ENCODE results near the gene ACKR1. TPM values are rescaled to one million over a fixed set of nuclear protein-coding genes. Genes with fewer than 3 reads are reported as not detected.

The ACKR1 gene
- 0.17 TPM in 1 of 2 replicates, not detected in the other for total RNA-seq

- no peak for DNase-seq
Observed at GRCh38 chr1:159204161-159205141, at the start of gene ACKR1. ACKR1 (plus strand) TSS chr1:159204875; CDS start chr1:159204960, 85 bp downstream.

- peak; percentile 90 for DNase-seq
Observed at GRCh38 chr1:159161001-159161718, 43.5 kb upstream of the ACKR1 start.

- DNase-seq = no peak
Observed at GRCh38 chr1:159161719-159162026, 43.0 kb upstream of the ACKR1 start.

GRCh38 chr1:159162516-159163265, 42.0 kb upstream of the ACKR1 start:
- DNase-seq = no peak

- no peak for DNase-seq
Observed at GRCh38 chr1:159163614-159164228, 41.0 kb upstream of the ACKR1 start.

GRCh38 chr1:159168043-159168442, 36.6 kb upstream of the ACKR1 start:
- DNase-seq = no peak

- no peak for DNase-seq
Observed at GRCh38 chr1:159170639-159171038, 34.0 kb upstream of the ACKR1 start.

GRCh38 chr1:159171254-159171687, 33.4 kb upstream of the ACKR1 start, which contains the start of gene CADM3:
CADM3 (plus strand) TSS chr1:159171615; CDS start chr1:159171766, 151 bp downstream.
- DNase-seq = no peak

- DNase-seq = peak; percentile 18
Observed at GRCh38 chr1:159171688-159172501, 32.8 kb upstream of the ACKR1 start.

- DNase-seq = no peak
Observed at GRCh38 chr1:159172614-159173291, 31.9 kb upstream of the ACKR1 start.

- DNase-seq = no peak
Observed at GRCh38 chr1:159173320-159173719, 31.4 kb upstream of the ACKR1 start.

GRCh38 chr1:159175571-159175970, 29.1 kb upstream of the ACKR1 start:
- no peak for DNase-seq

- peak; percentile 86 for DNase-seq
Observed at GRCh38 chr1:159177272-159177907, 27.3 kb upstream of the ACKR1 start.

- no peak for DNase-seq
Observed at GRCh38 chr1:159179906-159180305, 24.8 kb upstream of the ACKR1 start.

- DNase-seq = no peak
Observed at GRCh38 chr1:159180516-159180915, 24.2 kb upstream of the ACKR1 start.

GRCh38 chr1:159181328-159182024, 23.2 kb upstream of the ACKR1 start:
- DNase-seq = no peak

GRCh38 chr1:159184201-159184600, 20.5 kb upstream of the ACKR1 start:
- DNase-seq = no peak

GRCh38 chr1:159185121-159185520, 19.6 kb upstream of the ACKR1 start:
- DNase-seq = no peak

GRCh38 chr1:159187033-159187432, 17.6 kb upstream of the ACKR1 start:
- DNase-seq = no peak

Measured in dermis blood vessel endothelial cell (primary cell).